Smooth muscle cell of the brain vasculature (primary cell): ENCODE data around the gene ULK2.
"Not testable (repeated sequence)": the region's sequence is repeated elsewhere in the genome, so short reads cannot be mapped to it uniquely, and the experiment has no call there.

Experiments used
- DNase-seq: peaks from one replicate; pipeline ENCODE4 v3.0.0-alpha.2; 2012; ENCODE audit warnings: low read depth, low spot score

The ULK2 gene

DNA sequence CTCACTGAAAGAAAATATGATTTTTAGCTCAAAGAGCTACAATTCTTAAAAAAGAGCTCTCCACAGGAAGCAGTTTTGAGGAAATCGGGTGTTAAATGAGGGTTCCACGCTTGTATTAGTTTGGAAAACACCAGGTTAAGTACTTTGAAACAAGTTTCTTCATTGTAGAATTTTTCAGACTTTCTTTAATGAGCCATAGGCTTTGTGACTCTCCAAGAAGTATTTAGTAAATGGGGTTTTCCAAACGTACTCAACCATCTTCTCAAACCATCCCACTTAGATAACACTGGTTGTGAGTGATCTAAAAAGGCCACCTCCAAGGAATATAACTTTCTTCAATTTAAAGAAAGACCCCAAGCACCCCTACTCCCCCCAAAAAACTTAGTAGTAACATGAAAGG lies 2.7 kb downstream of the ULK2 start:
- DNase-seq, result no peak

DNA sequence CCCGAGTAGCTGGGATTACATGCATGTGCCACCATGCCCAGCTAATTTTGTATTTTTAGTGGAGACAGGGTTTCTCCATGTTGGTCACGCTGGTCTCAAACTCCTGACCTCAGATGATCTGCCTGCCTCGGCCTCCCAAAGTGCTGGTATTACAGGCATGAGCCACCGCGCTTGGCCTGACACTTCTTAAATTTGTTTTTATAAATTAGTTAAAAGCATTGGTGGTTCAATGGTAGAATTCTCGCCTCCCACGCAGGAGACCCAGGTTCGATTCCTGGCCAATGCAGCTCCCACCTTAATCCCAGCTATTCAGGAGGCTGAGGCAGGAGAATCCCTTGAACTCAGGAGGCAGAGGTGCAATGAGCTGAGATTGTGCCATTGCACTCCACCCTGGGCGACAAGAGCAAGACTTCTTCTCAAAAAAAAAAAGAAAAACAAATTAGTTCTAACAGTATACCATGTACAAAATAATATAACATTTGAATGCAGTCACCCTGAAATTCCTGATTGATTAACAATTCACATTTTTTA lies 7.0 kb downstream of the ULK2 start:
- not testable (repeated sequence) for DNase-seq

DNA sequence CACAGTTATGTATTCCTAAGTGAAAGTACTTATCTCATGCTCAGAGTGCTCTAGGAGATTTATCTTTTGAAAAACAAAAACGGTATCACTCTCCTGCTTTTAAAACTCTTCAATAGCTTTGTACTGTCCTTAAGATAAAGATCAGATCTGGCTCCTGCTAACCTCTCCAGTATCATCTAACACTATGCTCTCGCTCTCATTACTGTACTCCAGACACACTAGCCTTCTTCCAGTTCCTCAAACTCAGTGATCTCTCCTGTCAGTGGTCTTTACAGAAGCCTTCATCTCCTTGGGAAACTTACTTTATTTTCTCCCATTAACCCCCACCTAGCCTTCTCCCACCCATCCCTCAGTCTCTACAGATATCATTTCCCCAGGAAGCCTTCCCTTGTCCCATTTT lies 10.1 kb downstream of the ULK2 start:
- no peak for DNase-seq

DNA sequence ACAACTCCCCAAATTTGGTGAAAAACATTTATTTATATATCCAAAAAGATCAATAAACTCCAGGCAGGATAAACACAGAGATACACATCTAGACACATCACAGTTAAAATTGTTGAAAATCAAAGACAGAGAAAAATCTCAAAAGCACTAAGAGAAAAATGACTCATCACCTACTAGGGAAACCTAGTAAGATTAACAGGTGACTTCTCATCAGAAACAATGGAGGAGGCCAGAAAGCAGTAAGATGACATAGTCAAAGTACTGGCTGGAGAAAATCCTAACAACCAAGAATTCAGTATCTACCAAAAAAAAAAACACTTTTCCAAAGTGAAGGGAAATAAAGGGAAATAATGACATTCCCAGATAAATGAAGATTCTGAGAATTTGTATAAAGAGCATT lies 33.8 kb downstream of the ULK2 start:
- DNase-seq, result no peak

DNA sequence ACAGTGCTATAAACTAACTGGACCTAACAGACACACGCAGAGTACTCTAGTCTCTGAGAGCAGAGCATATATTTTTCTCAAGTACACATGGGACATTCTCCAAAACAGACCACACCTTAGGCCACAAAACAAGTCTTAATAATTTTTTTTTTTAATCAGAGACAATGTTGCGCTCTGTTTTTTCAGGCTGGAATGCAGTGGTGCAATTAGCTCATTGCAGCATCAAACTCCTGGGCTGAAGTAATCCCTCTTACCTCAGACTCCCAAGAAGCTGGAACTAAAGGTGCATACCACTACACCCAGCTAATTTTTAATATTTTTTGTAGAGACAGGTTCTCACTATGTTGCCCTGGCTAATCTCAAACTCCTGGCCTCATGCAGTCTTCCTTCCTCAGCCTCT lies 37.7 kb downstream of the ULK2 start:
- DNase-seq, result no peak

DNA sequence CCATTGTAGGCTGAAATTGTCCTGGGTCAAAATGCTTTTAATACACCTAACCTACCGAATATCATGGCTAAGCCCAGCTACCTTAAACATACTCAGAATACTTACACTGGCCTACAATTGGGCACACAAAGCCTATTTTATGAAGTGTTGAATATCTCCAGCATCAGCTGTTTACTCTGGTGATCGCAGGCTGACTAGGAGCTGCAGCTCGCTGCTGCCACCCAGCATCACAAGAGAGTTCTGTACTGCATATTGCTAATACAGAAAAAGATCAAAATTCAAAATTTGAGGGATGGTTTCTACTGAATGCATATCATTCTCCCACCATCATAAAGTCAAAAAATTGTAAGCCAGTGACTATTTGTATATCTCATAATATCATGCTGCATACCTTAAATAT lies 55.3 kb downstream of the ULK2 start:
- DNase-seq, result no peak

DNA sequence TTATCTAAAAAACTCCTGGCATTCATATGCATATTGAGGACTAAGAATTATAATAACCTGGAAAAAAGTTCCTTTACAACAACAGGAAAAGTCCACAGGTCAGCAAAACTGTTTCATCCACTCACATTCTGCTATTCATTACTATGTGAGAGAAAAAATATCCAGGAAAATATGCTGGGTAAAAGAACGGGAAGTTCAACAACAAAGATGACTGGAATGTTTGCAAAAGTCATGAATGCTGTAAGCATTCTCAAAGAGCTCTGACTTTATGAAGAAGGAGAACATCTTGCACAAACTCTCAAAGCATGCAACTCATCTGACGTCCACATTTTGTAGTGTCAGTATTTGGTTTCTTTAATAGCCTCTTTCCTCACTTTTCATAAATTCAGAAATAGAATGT lies 62.7 kb downstream of the ULK2 start:
- DNase-seq, result no peak

DNA sequence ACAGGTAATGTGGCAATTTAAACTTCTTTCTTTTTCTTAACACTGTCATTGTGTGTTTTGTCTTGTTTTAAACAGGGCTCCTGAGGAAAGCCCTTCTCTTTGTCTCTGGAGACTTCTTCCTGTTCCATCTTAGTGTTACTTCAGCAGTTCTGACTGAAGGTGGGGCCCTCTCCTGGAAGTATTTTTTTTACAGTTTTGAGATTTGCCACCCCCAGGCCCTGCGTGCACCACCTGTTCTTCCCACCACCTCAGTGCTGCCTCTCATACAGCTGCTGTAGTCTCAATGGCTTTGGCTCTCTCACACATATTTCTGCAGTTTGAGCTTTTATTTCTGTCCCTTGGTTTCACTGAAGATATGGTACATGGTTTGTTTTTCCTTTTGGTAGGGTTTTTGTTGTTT lies 67.2 kb downstream of the ULK2 start:
- DNase-seq, result no peak

DNA sequence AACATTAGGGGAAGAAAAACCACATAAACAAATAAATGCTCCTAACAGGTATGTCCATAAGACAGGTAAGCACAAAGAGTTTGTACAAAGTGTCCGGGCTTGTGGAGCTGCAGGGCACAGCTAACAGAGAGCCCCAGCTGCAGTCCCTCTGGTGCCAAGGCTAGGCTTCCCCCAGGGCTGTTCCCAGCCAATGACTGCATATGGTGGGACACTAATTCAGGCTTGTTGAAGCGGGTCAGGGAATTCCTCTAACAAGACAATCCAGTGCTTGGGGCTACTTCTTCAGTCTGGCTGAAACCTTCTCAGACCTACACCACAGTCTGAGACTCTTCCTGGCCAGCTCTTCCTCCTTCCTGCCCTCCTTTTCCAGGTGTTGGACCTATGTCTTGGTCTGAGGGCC lies 67.9 kb downstream of the ULK2 start:
- no peak for DNase-seq

DNA sequence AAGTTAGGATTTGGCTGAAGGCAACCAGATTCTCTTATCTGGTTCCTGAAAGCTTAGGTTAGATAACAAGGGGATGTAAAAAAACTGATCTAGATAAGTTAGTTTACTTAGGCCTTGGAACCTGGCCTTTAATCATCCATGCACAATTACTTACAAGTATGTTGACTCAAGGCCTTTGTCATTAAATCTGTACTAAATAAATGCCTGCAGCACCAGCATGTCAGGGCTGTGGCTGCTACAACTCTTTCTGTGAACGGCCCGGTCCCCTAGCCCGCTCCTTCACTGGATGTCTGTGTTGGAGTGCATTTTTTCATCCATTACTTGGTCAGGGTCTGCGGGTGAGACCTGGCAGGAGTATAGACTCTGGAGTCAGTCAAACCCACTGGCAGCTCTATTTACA lies 71.3 kb downstream of the ULK2 start:
- no peak for DNase-seq

DNA sequence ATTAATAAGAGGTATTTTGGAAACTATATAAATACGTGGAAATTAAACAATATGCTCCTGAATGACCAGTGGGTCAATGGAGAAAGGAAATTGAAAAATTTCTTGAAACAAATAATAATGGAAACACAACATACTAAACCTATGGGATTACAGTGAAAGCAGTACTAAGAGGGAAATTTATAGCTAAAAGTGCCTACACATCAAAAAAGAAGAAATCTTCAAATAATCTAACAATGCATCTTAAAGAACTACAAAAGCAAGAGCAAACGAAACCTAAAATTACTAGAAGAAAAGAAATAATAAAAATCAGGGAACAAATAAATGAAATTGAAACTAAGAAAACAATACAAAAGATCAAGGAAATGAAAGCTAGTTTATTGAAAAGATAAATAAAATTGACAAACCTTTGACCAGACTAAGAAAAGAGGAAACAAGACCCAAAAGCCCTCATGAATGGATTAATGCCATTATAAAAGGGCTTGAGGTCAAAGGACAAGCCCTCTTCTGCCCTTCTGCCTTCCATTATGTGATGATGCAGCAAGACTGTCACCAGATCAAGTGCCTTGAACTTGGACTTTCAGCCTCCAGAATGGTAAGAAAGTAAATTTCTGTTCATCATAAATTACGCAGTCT lies 75.7 kb downstream of the ULK2 start:
- DNase-seq, result no peak

DNA sequence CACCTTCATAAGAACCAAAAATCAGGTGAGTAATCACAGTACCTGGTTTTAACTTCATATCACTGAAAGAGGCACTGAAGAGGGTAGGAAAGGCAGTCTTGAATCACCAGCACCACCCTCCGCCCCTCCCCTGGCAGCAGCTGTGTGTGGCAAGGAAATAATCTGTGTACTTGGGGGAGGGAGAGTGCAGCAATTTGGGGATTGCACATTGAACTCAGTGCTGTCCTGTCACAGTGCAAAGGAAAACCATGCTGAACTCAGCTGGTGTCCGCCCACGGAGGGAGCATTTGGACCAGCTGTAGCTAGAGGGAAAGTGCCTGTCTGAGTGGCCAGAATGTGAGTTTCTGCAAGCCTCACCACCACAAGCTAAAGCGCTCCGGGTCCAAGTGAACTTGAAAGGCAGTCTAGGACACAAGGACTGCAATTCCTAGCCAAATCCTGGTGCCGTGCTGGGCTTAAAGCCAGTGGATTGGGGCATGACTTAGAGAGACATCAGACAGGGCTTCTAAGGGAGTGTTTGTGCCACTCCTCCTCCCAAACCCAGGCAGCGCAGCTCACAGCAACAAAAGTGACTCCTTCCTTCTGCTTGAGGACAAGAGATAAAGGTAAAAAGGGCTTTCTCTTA lies 79.9 kb downstream of the ULK2 start:
- no peak for DNase-seq

DNA sequence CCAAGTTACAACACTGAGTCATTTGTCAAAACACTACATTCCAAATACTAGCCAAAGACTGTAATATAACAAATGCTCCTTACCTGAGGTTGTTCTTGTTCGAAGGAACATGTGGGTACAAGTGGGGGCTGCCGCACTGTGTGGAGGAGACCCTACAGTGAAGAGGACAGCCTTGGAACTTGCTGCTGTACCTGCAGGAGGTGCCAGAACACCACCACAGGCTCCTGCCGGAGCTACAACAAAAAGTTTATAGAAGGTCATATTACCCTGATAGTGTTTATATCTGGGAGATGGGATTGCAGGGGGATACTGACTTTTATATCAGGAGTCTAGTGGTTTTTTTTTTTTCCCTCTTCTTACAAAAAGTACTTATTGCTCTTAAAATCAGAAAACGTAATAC lies 81.9 kb downstream of the ULK2 start:
- DNase-seq, result no peak

DNA sequence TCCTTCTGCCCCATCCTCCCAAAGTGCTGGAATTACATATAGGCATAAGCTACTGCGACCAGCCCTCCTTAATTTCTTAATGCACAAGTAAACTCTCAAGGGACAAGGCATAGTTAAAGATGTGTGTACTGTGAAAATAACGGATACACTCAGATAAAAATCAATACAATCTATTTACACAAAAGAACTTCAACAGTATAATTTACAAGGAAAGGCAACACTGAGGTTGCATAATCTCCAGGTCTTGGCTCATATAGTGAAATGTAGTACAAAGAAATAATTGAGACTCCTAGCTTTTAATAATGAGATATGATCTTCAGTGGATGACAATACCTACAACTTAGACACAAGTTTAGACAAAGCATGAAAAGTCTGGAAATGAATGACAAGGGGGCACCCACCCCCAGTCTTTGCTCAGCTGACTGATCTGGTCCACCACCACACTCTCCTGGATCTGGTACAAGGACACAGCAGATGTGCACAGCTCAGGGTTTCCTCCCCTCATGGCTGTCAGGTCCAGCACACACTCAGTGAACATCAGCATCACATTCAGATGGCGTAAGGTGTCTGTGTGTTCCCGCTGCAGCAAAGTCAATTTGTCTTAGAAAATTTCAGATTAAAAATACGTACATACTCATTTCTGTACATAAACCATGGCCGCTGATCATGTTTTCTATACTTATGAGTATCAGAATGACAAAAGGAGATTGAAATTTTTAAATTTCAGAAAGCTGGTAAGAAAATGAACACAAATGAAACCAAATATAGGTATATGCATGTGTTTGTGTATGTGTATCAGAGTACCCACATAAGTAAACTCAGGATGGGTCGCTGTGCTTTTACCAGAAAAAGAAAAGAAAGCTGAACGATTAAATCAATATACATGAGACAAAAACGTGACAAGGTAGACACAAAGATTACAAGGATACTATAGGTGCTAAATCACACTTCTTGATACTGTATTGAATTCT lies 86.0 kb downstream of the ULK2 start:
- no peak for DNase-seq

DNA sequence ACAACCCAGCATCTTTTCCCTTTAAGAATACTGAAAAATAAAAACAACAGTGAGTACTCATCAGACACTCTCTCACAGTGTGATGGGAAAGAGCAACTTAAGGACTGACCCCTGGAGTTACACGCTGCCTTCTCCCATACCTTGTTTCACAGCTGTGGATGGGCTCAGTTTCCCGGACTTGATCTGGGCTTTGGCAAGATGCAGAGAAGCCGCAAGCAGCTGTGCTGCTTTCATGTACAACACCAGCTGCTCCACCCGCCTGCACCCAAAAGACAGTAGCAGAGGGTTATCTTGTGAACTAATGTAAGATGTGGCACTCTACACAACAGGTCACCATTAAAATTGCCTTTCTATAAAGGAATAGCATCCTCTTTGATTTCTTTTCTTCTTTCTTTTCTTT lies 86.9 kb downstream of the ULK2 start:
- no peak for DNase-seq

DNA sequence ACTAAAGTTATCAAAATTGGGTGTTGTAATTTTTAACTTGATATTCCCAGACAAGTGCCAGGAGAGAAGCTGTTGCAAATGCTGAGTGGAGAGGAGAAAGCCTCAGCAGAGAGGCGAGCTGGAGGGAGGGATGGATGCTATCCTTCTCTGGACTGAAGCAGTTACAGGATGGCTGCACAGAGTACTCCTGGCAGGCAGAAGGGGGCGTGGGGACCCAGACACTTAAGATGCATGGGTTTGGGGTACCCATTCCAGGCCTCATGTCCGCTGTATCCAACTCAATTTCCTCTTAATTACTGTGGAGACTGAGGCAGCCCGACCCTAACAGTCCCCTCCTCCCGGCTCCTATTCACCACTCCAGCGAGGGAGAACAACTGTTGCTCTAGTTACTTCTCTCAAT lies 94.2 kb downstream of the ULK2 start:
- no peak for DNase-seq

DNA sequence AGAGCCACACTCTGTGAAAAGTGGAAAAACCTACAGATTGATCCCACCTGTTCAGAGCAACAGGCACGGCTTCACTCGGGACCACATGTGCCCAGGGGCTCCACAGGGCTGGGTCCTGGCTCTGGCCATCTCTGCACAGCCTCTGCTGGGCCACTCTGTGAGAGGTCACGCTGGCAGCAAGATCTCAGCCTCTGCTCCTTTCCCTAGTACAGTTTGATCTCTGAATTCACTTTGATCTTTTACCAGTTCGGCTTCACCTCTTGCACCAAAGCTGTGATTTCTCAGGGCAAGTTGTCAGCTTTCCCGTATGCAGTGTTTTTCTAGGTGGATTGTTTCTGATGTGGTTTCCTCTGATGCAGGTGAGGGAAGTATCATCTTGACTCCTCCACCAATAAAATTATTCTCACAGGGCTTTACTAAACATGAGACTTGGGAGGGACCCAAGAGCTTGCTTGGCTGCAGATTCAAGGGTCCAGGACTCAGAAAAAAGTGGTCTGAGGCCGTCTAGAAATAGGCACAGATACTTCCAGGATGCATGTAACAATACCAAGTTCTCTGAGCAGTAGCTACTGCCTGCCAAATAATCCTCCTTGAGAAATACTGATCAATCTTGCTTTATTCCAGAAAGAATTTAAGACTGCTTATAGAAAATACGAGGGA lies 95.6 kb downstream of the ULK2 start:
- DNase-seq, result no peak

DNA sequence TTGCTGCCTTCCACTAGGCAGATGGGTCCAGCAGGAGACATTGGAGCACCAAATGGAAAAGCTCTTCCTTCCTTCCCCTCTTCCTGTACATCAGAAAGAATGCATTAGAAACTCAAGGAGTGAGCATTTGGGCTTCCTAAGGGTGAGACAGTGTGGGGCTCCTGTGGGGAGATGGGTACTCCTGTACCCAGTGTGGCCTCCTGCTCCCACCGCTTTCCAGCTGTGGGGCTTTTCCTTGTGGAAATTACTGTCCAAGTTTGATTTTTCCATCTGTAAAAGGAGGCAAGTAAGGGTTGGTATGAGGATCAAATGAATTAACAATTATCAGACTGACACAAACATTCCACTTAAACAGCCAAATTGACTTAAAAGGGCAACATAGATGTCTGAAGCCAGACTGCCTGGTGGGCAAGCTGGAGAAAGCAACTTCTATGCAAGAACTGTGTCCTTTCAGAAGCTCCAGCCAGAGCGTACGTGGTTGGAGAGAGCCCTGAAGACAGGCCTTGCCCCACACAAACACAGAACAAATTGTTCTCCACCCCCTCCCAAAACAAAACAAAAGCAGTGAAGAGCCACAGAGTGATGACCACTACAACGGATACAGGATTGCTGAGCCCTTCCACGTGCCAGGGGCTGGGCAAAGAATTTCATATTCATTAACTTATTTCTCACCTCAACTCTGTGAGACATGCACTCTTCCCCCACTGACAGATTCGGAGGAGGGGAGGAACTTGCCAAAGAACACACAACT lies 96.6 kb downstream of the ULK2 start:
- DNase-seq, result no peak

DNA sequence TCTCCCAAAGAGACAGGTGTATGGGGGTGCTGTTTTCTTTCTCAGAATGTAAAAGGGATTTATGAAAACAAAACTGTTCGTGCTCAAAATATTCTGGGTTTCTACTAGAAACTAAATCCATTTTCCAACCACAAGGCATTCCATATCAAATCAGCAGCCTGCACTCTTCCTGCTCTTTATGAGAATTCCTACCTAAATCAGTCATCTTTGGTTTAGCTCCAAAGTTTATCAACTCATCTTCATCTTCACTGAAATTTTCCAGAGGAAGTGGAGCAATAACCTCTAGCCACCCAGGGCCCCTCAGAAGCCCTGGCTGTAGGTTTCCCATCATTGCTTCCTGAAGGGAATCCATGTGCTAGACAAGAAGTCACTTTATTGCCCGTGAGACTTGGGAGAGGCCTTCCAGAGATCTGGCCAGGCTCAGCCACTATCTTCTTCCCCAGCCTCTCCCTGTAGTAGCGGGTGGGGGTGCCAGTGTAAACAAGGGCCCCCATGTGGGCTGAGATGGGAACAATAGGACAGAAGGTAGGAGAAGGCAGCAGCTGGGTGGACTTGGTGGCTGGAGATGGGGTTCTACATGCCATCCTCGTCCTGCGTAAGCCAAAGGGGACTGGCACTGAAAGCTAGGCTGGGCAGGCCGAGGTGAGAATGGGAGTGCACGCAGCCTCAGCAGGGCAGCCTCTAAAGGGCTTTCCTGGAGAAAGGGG lies 97.6 kb downstream of the ULK2 start:
- DNase-seq, result no peak

DNA sequence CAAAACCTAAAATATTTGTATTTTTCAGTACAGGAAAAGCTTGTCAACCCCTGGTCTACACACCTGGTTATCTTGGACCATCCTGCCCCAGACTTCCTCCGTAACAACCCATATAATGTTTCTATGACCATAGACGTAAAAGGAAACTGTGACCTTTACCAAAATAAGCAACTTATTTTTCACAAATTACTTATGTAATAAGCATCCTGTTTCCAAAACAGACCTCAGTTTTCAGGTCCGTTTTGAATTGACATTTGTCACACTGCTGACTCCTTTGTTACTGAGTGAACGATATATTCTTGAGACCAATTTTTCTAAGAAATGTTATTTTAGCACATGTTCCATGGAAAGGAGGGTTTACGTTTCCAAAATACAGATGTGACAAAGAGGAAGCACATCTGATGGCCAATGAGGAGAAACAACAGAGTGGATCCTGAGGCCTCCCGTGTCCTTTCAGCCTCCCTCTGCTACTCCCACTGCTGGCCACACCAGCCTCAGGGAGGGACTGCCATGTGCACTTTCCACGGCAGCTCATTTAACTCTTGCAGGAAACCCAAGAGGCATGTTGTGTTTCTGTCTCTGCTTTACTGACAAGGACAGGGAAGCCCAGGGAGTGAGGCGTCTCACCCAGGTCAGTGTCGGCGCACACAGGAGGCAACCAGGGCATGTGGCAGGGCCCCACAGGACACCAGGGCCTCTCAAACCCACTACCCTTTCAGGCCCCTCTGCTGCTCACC lies 99.5 kb downstream of the ULK2 start:
- no peak for DNase-seq
